ENCODE results near the gene SHB. TPM values are rescaled to one million over a fixed set of nuclear protein-coding genes. Genes with fewer than 3 reads are reported as not detected.
A peak's percentile ranks its signal among the peaks of the same experiment; 100 is the strongest.

Gene SHB
- total and polyA plus RNA-seq, 2 donors from 2014 or later, result 16.4 to 39.8 TPM

GRCh38 chr9:38084556-38084880, 15.5 kb upstream of the SHB start:
- H3K27me3 ChIP-seq (ENCODE audit: control insufficient read depth, insufficient read depth, low read length), result no peaks in the 10 kb centered on the region
- peaks cover 0 to 5% (median 3%) of the 10 kb centered on the region in 3 donors for H3K4me1 ChIP-seq (ENCODE audit: control insufficient read depth in 2 of 3, insufficient read depth in 2 of 3, low read depth in 1 of 3, low read length in 3 of 3)
- DNase-seq, result peak in 2 of 5 donors; percentile 9 to 43
- no peaks in the 10 kb centered on the region for H3K36me3 ChIP-seq (ENCODE audit: control insufficient read depth in 2 of 3, insufficient read depth in 3 of 3, low read length in 3 of 3)
- H3K27ac ChIP-seq (ENCODE audit: low read depth in 2 of 2, low read length in 2 of 2), result no peak overlapping the region
- no peaks in the 10 kb centered on the region for H3K9me3 ChIP-seq (ENCODE audit: control insufficient read depth in 2 of 3, insufficient read depth in 1 of 3, low read length in 3 of 3)
- no peak for TF ChIP-seq CTCF (IDR thresholded peaks at IDR 0.05; ENCODE audit: borderline replicate concordance, extremely low read depth, insufficient read depth)
- no peak overlapping the region for H3K4me3 ChIP-seq (ENCODE audit: low read length in 3 of 3)
- intact Hi-C loops (cut with DNase I), result no loop called here
- no peak for FAIRE-seq
- no peak overlapping the region for H3K9ac ChIP-seq (ENCODE audit: low read length in 3 of 3)

GRCh38 chr9:38083858-38084555, 15.0 kb upstream of the SHB start:
- no peaks in the 10 kb centered on the region for H3K27me3 ChIP-seq (ENCODE audit: control insufficient read depth, insufficient read depth, low read length)
- TF ChIP-seq CTCF (IDR thresholded peaks at IDR 0.05; ENCODE audit: borderline replicate concordance, extremely low read depth, insufficient read depth), result no peak
- H3K9me3 ChIP-seq (ENCODE audit: control insufficient read depth in 2 of 3, insufficient read depth in 1 of 3, low read length in 3 of 3), result no peaks in the 10 kb centered on the region
- DNase-seq (peak in 2 of 5 donors; percentile 11 to 23), FAIRE-seq (no peak)
- H3K4me3 ChIP-seq (ENCODE audit: low read length in 3 of 3), result no peak overlapping the region
- no peak overlapping the region for H3K27ac ChIP-seq (ENCODE audit: low read depth in 2 of 2, low read length in 2 of 2)
- intact Hi-C loops (cut with DNase I), result no loop called here
- peaks cover 0 to 5% (median 3%) of the 10 kb centered on the region in 3 donors for H3K4me1 ChIP-seq (ENCODE audit: control insufficient read depth in 2 of 3, insufficient read depth in 2 of 3, low read depth in 1 of 3, low read length in 3 of 3)
- H3K36me3 ChIP-seq (ENCODE audit: control insufficient read depth in 2 of 3, insufficient read depth in 3 of 3, low read length in 3 of 3), result no peaks in the 10 kb centered on the region
- H3K9ac ChIP-seq (ENCODE audit: low read length in 3 of 3), result no peak overlapping the region

- Histone ChIP-seq H3K4me1 (ENCODE audit: control insufficient read depth in 2 of 3, insufficient read depth in 2 of 3, low read depth in 1 of 3, low read length in 3 of 3) (peaks cover 0 to 3% (median 0%) of the 10 kb centered on the region in 3 donors), H3K9ac (ENCODE audit: low read length in 3 of 3) (no peak overlapping the region), H3K36me3 (ENCODE audit: control insufficient read depth in 2 of 3, insufficient read depth in 3 of 3, low read length in 3 of 3) (no peaks in the 10 kb centered on the region), H3K9me3 (ENCODE audit: control insufficient read depth in 2 of 3, insufficient read depth in 1 of 3, low read length in 3 of 3) (no peaks in the 10 kb centered on the region), H3K4me3 (ENCODE audit: low read length in 3 of 3) (no peak overlapping the region), H3K27me3 (ENCODE audit: control insufficient read depth, insufficient read depth, low read length) (no peaks in the 10 kb centered on the region), H3K27ac (ENCODE audit: low read depth in 2 of 2, low read length in 2 of 2) (no peak overlapping the region)
- no peak for TF ChIP-seq CTCF (IDR thresholded peaks at IDR 0.05; ENCODE audit: borderline replicate concordance, extremely low read depth, insufficient read depth)
- intact Hi-C loops (cut with DNase I), result no loop called here
- peak in 2 of 5 donors; percentile 15 to 26 for DNase-seq
- no peak for FAIRE-seq
Measured at GRCh38 chr9:38082446-38083287, 13.6 kb upstream of the SHB start.
